SK-N-SH (cell line): ENCODE results near the gene DOCK4. TPM values are rescaled to one million over a fixed set of nuclear protein-coding genes. Genes with fewer than 3 reads are reported as not detected.

ENCODE experiments used
- CTCF ChIA-PET: fragments of 300-600, 350-600 bp; formaldehyde crosslinking; extraction: SDS; loops from one replicate; lab custom pipeline; 2021; lab: Yijun Ruan, JAX
- POLR2A ChIA-PET: fragments of 350-600 bp; sonication (Branson Sonifier 250); formaldehyde crosslinking; extraction: SDS; loops from one replicate; lab custom pipeline; 2020; ENCODE audit warnings: antibody characterized with exemption, inconsistent platforms; lab: Yijun Ruan, JAX
- DNase-seq: peaks from one replicate; pipeline ENCODE4 v3.0.0; 2012
- H2AFZ ChIP-seq: fragments of 200-600 bp; sonication (generic); 2 replicates; pipeline ENCODE4 v1.8.1; 2016; ENCODE audit warnings: antibody characterized with exemption, mild to moderate bottlenecking, low read depth
- H3F3A ChIP-seq: fragments of 200-600 bp; sonication (generic); replicated peaks from 2 replicates; pipeline ENCODE3; 2016; ENCODE audit warnings: antibody characterized with exemption, mild to moderate bottlenecking; ENCODE audit not compliant: insufficient read depth
- H3K27ac ChIP-seq, 2 experiments: fragments of 200-500 bp in 1 of 2; fragments of 200-600 bp in 1 of 2; sonication (Bioruptor generic) in 1 of 2; sonication (generic), shearing (Covaris generic) in 1 of 2; 2 replicates each; pipeline versions ENCODE4 v1.5.1 to v1.6.1; 2014 to 2016; ENCODE audit warnings: low read depth in 2 of 2, inconsistent platforms in 1 of 2, low read length in 1 of 2, mild to moderate bottlenecking in 1 of 2, mixed read lengths in 1 of 2
- H3K27me3 ChIP-seq: fragments of 200-600 bp; sonication (generic), shearing (Covaris generic); 2 replicates; pipeline ENCODE4 v1.6.1; 2016; ENCODE audit warnings: mixed run types; ENCODE audit not compliant: insufficient read depth
- H3K36me3 ChIP-seq, 2 experiments: fragments of 200-500 bp in 1 of 2; fragments of 200-600 bp in 1 of 2; sonication (Bioruptor generic) in 1 of 2; sonication (generic) in 1 of 2; replicated peaks in 1 of 2; 2 replicates each; pipeline versions ENCODE3 to v1.5.1; 2014 to 2016; ENCODE audit warnings: low read length in 1 of 2, mild to moderate bottlenecking in 1 of 2; ENCODE audit not compliant: insufficient read depth in 2 of 2, control insufficient read depth in 1 of 2
- H3K4me1 ChIP-seq, 2 experiments: fragments of 200-500 bp in 1 of 2; fragments of 200-600 bp in 1 of 2; sonication (Bioruptor generic) in 1 of 2; sonication (generic), shearing (Covaris generic) in 1 of 2; 2 replicates each; pipeline versions ENCODE4 v1.5.1 to v1.6.1; 2014 to 2016; ENCODE audit warnings: low read depth in 1 of 2, low read length in 1 of 2, mixed run types in 1 of 2; ENCODE audit not compliant: insufficient read depth in 2 of 2, control insufficient read depth in 1 of 2
- H3K4me2 ChIP-seq: fragments of 200-600 bp; sonication (generic), shearing (Covaris generic); 2 replicates; pipeline ENCODE4 v1.6.1; 2017; ENCODE audit warnings: mixed run types
- H3K4me3 ChIP-seq, 2 experiments: fragments of 200-500 bp in 1 of 2; fragments of 200-600 bp in 1 of 2; sonication (Bioruptor generic) in 1 of 2; sonication (generic), shearing (Covaris generic) in 1 of 2; 2 replicates each; pipeline versions ENCODE4 v1.5.1 to v1.8.1; 2014 to 2016; ENCODE audit warnings: low read depth in 2 of 2, inconsistent platforms in 1 of 2, low read length in 1 of 2, mild to moderate bottlenecking in 1 of 2, mixed read lengths in 1 of 2, moderate library complexity in 1 of 2
- H3K79me2 ChIP-seq: fragments of 200-600 bp; sonication (generic); 2 replicates; pipeline ENCODE4 v1.8.1; 2017; ENCODE audit warnings: mild to moderate bottlenecking; ENCODE audit not compliant: insufficient read depth
- H3K9ac ChIP-seq: fragments of 200-600 bp; sonication (generic); 2 replicates; pipeline ENCODE4 v1.6.1; 2017; ENCODE audit warnings: mixed run types
- H3K9me2 ChIP-seq: fragments of 200-600 bp; sonication (generic); 2 replicates; pipeline ENCODE4 v1.6.1; 2017; ENCODE audit warnings: mixed run types
- H3K9me3 ChIP-seq: fragments of 200-600 bp; sonication (generic); 2 replicates; pipeline ENCODE4 v1.6.1; 2017; ENCODE audit warnings: mixed run types, mild to moderate bottlenecking, moderate library complexity
- H4K20me1 ChIP-seq: fragments of 200-600 bp; sonication (generic); 2 replicates; pipeline ENCODE4 v1.6.1; 2017; ENCODE audit warnings: mild to moderate bottlenecking, mixed run types; ENCODE audit not compliant: insufficient read depth
- CHD2 ChIP-seq: fragments of 150-350 bp; IDR thresholded peaks from 2 replicates; pipeline ENCODE4 v1.6.1; 2018; ENCODE audit warnings: low read length; ENCODE audit not compliant: partially characterized antibody
- ELF1 ChIP-seq: IDR thresholded peaks from 2 replicates; pipeline ENCODE4 v1.4.0; 2012
- EP300 ChIP-seq, 2 experiments: IDR thresholded peaks; 2 replicates each; pipeline versions ENCODE4 v1.4.0 to v1.6.1; 2012; ENCODE audit warnings: borderline replicate concordance in 1 of 2, low read depth in 1 of 2, low read length in 1 of 2
- FOSL2 ChIP-seq: IDR thresholded peaks from 2 replicates; pipeline ENCODE4 v1.4.0; 2012; ENCODE audit warnings: low read depth, mild to moderate bottlenecking, moderate library complexity, borderline replicate concordance
- FOXJ3 ChIP-seq: sonication (generic); formaldehyde crosslinking; IDR thresholded peaks from 2 replicates; pipeline ENCODE4 v1.5.1; 2020; ENCODE audit warnings: mild to moderate bottlenecking, missing genetic modification reagents
- FOXM1 ChIP-seq: IDR thresholded peaks from 2 replicates; pipeline ENCODE4 v1.4.0; 2012; ENCODE audit warnings: low read depth, mild to moderate bottlenecking
- GABPA ChIP-seq: IDR thresholded peaks from 2 replicates; pipeline ENCODE4 v1.4.0; 2012; ENCODE audit warnings: low read depth, mild to moderate bottlenecking
- MEF2A ChIP-seq: IDR thresholded peaks from 2 replicates; pipeline ENCODE4 v1.4.0; 2012; ENCODE audit warnings: low read depth, borderline replicate concordance
- MXI1 ChIP-seq: IDR thresholded peaks from 2 replicates; pipeline ENCODE4 v1.6.1; 2012; ENCODE audit warnings: mild to moderate bottlenecking, low read depth, low read length, improper control_type of control experiment
- NFIC ChIP-seq: IDR thresholded peaks from 2 replicates; pipeline ENCODE4 v1.4.0; 2012; ENCODE audit warnings: borderline replicate concordance
- PBX3 ChIP-seq: IDR thresholded peaks from 2 replicates; pipeline ENCODE4; 2012
- POLR2AphosphoS5 ChIP-seq: IDR thresholded peaks from 2 replicates; pipeline ENCODE4 v1.6.1; 2012; ENCODE audit warnings: low read depth, low read length
- RAD21 ChIP-seq: IDR thresholded peaks from 2 replicates; pipeline ENCODE4 v1.6.1; 2012; ENCODE audit warnings: mild to moderate bottlenecking, low read length
- RXRA ChIP-seq: IDR thresholded peaks from 2 replicates; pipeline ENCODE4 v1.4.0; 2012; ENCODE audit warnings: low read depth, mild to moderate bottlenecking, borderline replicate concordance
- SIN3A ChIP-seq: IDR thresholded peaks from 2 replicates; pipeline ENCODE4 v1.6.1; 2012; ENCODE audit warnings: low read depth, mild to moderate bottlenecking, low read length, moderate library complexity, borderline replicate concordance
- TAF1 ChIP-seq: IDR thresholded peaks from 2 replicates; pipeline ENCODE4 v1.6.1; 2012; ENCODE audit warnings: low read depth, mild to moderate bottlenecking, low read length, moderate library complexity, borderline replicate concordance
- TEAD4 ChIP-seq: IDR thresholded peaks from 2 replicates; pipeline ENCODE4 v1.4.0; 2012; ENCODE audit warnings: mild to moderate bottlenecking, borderline replicate concordance; ENCODE audit not compliant: insufficient read depth
- USF1 ChIP-seq: IDR thresholded peaks from 2 replicates; pipeline ENCODE4 v1.4.0; 2012; ENCODE audit warnings: low read depth, borderline replicate concordance
- YY1 ChIP-seq: IDR thresholded peaks from 2 replicates; pipeline ENCODE4 v1.4.0; 2012; ENCODE audit warnings: low read depth, mild to moderate bottlenecking
- WGBS: methylation state at CpG from one replicate; pipeline ENCODE4 v1.1.6; 2017; ENCODE audit warnings: low lambda C conversion rate; 5-methylcytosine and 5-hydroxymethylcytosine counted together
- polyA plus RNA-seq, 3 experiments: library from polyadenylated mRNA; depleted of rRNA; stranded (reverse); fragments of >200 nt; gene quantifications; 2 replicates each; pipeline ENCODE4 v1.2.3, GENCODE V29; 2012
- TF ChIP-seq, protein P1 (sequence below): IDR thresholded peaks from 2 replicates; pipeline ENCODE4 v1.4.0; 2012; ENCODE audit warnings: low read depth
- TF ChIP-seq, protein P2 (sequence below): IDR thresholded peaks from 2 replicates; pipeline ENCODE4 v1.4.0; 2012; ENCODE audit warnings: low read depth, borderline replicate concordance
- TF ChIP-seq, protein P3 (sequence below): fragments of 200-600 bp; sonication (generic); IDR thresholded peaks from 2 replicates; pipeline ENCODE4 v1.6.1; 2017; ENCODE audit warnings: antibody characterized with exemption, mild to moderate bottlenecking, moderate library complexity

The DOCK4 gene
- polyA plus RNA-seq, 1 of the 3 experiments (the other 2 are of a cell fraction): 8.5 TPM

GRCh38 chr7:112065758-112066157 lies 140.4 kb downstream of the DOCK4 start:
- Histone ChIP-seq H3F3A (no peaks in the 10 kb centered on the region), H4K20me1 (no peaks in the 10 kb centered on the region), H3K4me3 (no peak overlapping the region), H3K4me1 (peaks cover 0 to 16% of the 10 kb centered on the region in 2 experiments; a peak in 2 of 4 replicates), H2AFZ (no peak overlapping the region), H3K36me3 (no peaks in the 10 kb centered on the region), H3K27ac (no peak overlapping the region), H3K9ac (no peak overlapping the region), H3K79me2 (no peaks in the 10 kb centered on the region), H3K9me3 (no peaks in the 10 kb centered on the region), H3K9me2 (no peaks in the 10 kb centered on the region), H3K27me3 (no peaks in the 10 kb centered on the region), H3K4me2 (no peak overlapping the region)
- 88% methylated on average over 1 of the region's 1 CpG for WGBS
- ChIA-PET CTCF (interaction anchor here (1.3 kb wide), 1 partner anchor 51 kb away, joined by 3 read pairs; no protein-coding TSS in a partner anchor), POLR2A (no interaction called here)
- TF ChIP-seq GABPA (no peak), ELF1 (no peak), FOXJ3 (CRISPR knock-in tag) (no peak), SIN3A (no peak), CHD2 (no peak), NFIC (no peak), TEAD4 (no peak), EP300 (IDR thresholded peaks at IDR 0.05; ENCODE audit: borderline replicate concordance in 1 of 2, low read depth in 1 of 2, low read length in 1 of 2) (no peak), USF1 (no peak), FOSL2 (no peak), MXI1 (no peak), RXRA (no peak), POLR2AphosphoS5 (no peak), YY1 (no peak), PBX3 (no peak), FOXM1 (no peak)
- TF ChIP-seq, protein P1, sequence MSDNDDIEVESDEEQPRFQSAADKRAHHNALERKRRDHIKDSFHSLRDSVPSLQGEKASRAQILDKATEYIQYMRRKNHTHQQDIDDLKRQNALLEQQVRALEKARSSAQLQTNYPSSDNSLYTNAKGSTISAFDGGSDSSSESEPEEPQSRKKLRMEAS: no peak
- no peak for DNase-seq

DNA sequence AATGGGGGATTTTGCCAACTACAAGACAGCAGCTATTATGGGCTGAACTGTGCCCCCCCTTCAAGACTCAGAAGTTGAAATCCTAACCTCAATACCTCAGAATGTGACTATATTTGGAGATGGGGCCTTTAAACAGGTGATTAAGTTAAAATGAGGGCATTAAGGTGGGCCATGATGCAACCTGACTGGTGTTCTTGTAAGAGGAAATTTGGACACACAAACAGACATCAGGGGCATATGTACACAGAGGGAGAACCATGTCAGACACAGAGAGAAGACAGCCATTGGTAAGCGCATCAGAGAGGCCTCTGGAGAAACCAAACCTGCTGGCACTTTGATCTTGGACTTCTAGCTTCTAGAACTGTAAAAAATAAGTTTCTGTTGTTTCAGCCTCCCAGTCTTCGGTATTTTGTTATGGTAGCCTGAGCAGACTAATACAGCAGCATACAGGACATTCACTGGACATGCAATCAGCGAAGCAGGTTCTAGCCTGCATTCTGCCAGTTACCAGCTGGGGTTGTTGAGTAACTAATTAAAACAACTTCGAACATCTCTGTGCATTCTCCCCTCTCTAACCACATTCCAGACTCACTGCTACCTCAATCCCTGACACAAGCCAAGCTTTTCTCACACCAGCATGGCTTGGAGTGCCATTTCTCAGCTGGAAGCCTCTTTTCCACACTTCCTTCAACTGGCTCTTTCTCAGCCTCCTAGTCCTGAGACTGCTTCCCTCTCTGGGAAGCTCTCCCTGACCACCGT lies 141.4 kb downstream of the DOCK4 start:
- ChIA-PET POLR2A (no interaction called here), CTCF (interaction anchor here (0.9 to 1.3 kb wide), 5 partner anchors 20 to 346 kb away, joined by 3 to 4 read pairs (median 3); no protein-coding TSS in a partner anchor)
- no peaks in the 10 kb centered on the region for H3K36me3 ChIP-seq
- H3K9me3 ChIP-seq: no peaks in the 10 kb centered on the region
- no peak overlapping the region for H2AFZ ChIP-seq
- no peaks in the 10 kb centered on the region for H3K27me3 ChIP-seq
- DNase-seq: no peak
- 84% methylated on average over 5 of the region's 5 CpGs for WGBS
- peaks cover 0 to 13% of the 10 kb centered on the region in 2 experiments; a peak in 2 of 4 replicates for H3K4me1 ChIP-seq
- H3F3A ChIP-seq: no peaks in the 10 kb centered on the region
- no peak overlapping the region for H3K4me3 ChIP-seq
- no peaks in the 10 kb centered on the region for H3K79me2 ChIP-seq
- H3K27ac ChIP-seq: no peak overlapping the region
- H3K9ac ChIP-seq: no peak overlapping the region
- no peaks in the 10 kb centered on the region for H3K9me2 ChIP-seq
- no peaks in the 10 kb centered on the region for H4K20me1 ChIP-seq
- no peak overlapping the region for H3K4me2 ChIP-seq
- no peak for TF ChIP-seq NFIC
- TF ChIP-seq RXRA: no peak
- TF ChIP-seq, protein P2, sequence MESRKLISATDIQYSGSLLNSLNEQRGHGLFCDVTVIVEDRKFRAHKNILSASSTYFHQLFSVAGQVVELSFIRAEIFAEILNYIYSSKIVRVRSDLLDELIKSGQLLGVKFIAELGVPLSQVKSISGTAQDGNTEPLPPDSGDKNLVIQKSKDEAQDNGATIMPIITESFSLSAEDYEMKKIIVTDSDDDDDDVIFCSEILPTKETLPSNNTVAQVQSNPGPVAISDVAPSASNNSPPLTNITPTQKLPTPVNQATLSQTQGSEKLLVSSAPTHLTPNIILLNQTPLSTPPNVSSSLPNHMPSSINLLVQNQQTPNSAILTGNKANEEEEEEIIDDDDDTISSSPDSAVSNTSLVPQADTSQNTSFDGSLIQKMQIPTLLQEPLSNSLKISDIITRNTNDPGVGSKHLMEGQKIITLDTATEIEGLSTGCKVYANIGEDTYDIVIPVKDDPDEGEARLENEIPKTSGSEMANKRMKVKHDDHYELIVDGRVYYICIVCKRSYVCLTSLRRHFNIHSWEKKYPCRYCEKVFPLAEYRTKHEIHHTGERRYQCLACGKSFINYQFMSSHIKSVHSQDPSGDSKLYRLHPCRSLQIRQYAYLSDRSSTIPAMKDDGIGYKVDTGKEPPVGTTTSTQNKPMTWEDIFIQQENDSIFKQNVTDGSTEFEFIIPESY: no peak
- TF ChIP-seq TAF1: no peak
- TF ChIP-seq USF1: no peak
- TF ChIP-seq, protein P3, sequence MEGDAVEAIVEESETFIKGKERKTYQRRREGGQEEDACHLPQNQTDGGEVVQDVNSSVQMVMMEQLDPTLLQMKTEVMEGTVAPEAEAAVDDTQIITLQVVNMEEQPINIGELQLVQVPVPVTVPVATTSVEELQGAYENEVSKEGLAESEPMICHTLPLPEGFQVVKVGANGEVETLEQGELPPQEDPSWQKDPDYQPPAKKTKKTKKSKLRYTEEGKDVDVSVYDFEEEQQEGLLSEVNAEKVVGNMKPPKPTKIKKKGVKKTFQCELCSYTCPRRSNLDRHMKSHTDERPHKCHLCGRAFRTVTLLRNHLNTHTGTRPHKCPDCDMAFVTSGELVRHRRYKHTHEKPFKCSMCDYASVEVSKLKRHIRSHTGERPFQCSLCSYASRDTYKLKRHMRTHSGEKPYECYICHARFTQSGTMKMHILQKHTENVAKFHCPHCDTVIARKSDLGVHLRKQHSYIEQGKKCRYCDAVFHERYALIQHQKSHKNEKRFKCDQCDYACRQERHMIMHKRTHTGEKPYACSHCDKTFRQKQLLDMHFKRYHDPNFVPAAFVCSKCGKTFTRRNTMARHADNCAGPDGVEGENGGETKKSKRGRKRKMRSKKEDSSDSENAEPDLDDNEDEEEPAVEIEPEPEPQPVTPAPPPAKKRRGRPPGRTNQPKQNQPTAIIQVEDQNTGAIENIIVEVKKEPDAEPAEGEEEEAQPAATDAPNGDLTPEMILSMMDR: no peak
- no peak for TF ChIP-seq MEF2A
- TF ChIP-seq RAD21: no peak
